Tibial nerve (tissue), 4 donors: Measurements from ENCODE around the gene PDE6G. TPM values are rescaled to one million over a fixed set of nuclear protein-coding genes. Genes with fewer than 3 reads are reported as not detected.

ENCODE experiments used
- DNase-seq, 2 donors: peaks; one replicate each; pipeline ENCODE4 v3.0.0-alpha.2; 2019; ENCODE audit warnings: low spot score in 2 of 2
- H3K27ac ChIP-seq, 4 donors: fragments of 200-600 bp; sonication (generic) in 3 of 4; one replicate each; pipeline ENCODE4 v1.5.1; 2017 to 2019; ENCODE audit warnings: mild to moderate bottlenecking in 1 of 4
- H3K27me3 ChIP-seq, 2 donors: fragments of 200-600 bp; sonication (generic) in 1 of 2; one replicate each; pipeline versions ENCODE4 v1.5.1 to v1.6.0; 2017 to 2019
- H3K36me3 ChIP-seq, 3 donors: fragments of 200-600 bp; sonication (generic); one replicate each; pipeline ENCODE4 v1.5.1; 2018 to 2019
- H3K4me1 ChIP-seq, 4 donors: fragments of 200-600 bp; sonication (generic) in 3 of 4; one replicate each; pipeline ENCODE4 v1.5.1; 2017 to 2019
- H3K4me3 ChIP-seq, 4 donors: fragments of 200-600 bp; sonication (generic) in 3 of 4; one replicate each; pipeline ENCODE4 v1.5.1; 2017 to 2019; ENCODE audit warnings: mild to moderate bottlenecking in 1 of 4, moderate library complexity in 1 of 4
- H3K9me3 ChIP-seq, 4 donors: fragments of 200-600 bp; sonication (generic) in 3 of 4; one replicate each; pipeline ENCODE4 v1.5.1; 2017 to 2019
- CTCF ChIP-seq, 5 experiments: fragments of 200-600 bp in 3 of 5; fragments of 450-650 bp in 2 of 5; sonication (generic) in 3 of 5; IDR thresholded peaks; one replicate each; pipeline ENCODE4 v1.5.1; 2016 to 2019; ENCODE audit warnings: antibody characterized with exemption in 5 of 5, mild to moderate bottlenecking in 3 of 5, moderate library complexity in 2 of 5
- EP300 ChIP-seq, 2 donors: sonication (generic); formaldehyde crosslinking; IDR thresholded peaks; one replicate each; pipeline ENCODE4 v1.6.1; 2017; ENCODE audit warnings: antibody characterized with exemption in 2 of 2, mild to moderate bottlenecking in 1 of 2
- POLR2A ChIP-seq, 2 donors: fragments of 450-650 bp; IDR thresholded peaks; one replicate each; pipeline ENCODE4 v1.6.1; 2017; ENCODE audit warnings: antibody characterized with exemption in 2 of 2, mild to moderate bottlenecking in 2 of 2, moderate library complexity in 2 of 2
- WGBS, 2 donors: methylation state at CpG; one replicate each; pipeline ENCODE4 v1.1.5; 2018; 5-methylcytosine and 5-hydroxymethylcytosine counted together
- total RNA-seq, 4 donors: library from RNA; depleted of rRNA; stranded (reverse); fragments of >200 nt; gene quantifications; one replicate each; pipeline ENCODE4 v1.1.0, GENCODE V29; 2016

Gene PDE6G
- not detected for total RNA-seq

- no peak for DNase-seq
- H3K9me3 ChIP-seq, result no peaks in the 10 kb centered on the region
- TF ChIP-seq EP300 (IDR thresholded peaks at IDR 0.05) (no peak), POLR2A (IDR thresholded peaks at IDR 0.05) (no peak), CTCF (IDR thresholded peaks at IDR 0.05) (no peak)
- no peaks in the 10 kb centered on the region for H3K4me1 ChIP-seq
- H3K36me3 ChIP-seq, result no peaks in the 10 kb centered on the region
- H3K4me3 ChIP-seq, result no peak within 1 kb of the TSS
- WGBS, 2 donors, result 86 to 87% methylated on average over 15 of the region's 15 CpGs
- H3K27me3 ChIP-seq, result peaks cover 0 to 26% of the 10 kb centered on the region in 2 donors
- H3K27ac ChIP-seq, result no peak within 1 kb of the TSS
Measured at GRCh38 chr17:81656118-81656743, at the start of gene PDE6G. PDE6G (minus strand) TSS chr17:81656542; CDS start chr17:81653305, 3,237 bp downstream.

GRCh38 chr17:81705518-81706231 lies 49.3 kb upstream of the PDE6G start:
- no peaks in the 10 kb centered on the region for H3K27me3 ChIP-seq
- H3K4me3 ChIP-seq, result no peak overlapping the region
- no peak overlapping the region for H3K27ac ChIP-seq
- peaks cover 0 to 40% (median 29%) of the 10 kb centered on the region in 4 donors for H3K4me1 ChIP-seq
- peaks cover 0 to 49% (median 4%) of the 10 kb centered on the region in 3 donors for H3K36me3 ChIP-seq
- DNase-seq, result no peak
- WGBS, 2 donors, result 90 to 93% methylated on average over 30 of the region's 30 CpGs
- TF ChIP-seq POLR2A (IDR thresholded peaks at IDR 0.05) (no peak), CTCF (IDR thresholded peaks at IDR 0.05) (no peak), EP300 (IDR thresholded peaks at IDR 0.05) (no peak)
- no peaks in the 10 kb centered on the region for H3K9me3 ChIP-seq

- peak overlapping the region; percentile 71 to 99 (median 92) for H3K4me3 ChIP-seq
- TF ChIP-seq EP300 (IDR thresholded peaks at IDR 0.05) (no peak), CTCF (IDR thresholded peaks at IDR 0.05) (no peak), POLR2A (IDR thresholded peaks at IDR 0.05) (no peak)
Measured at GRCh38 chr17:81703747-81704654, 47.7 kb upstream of the PDE6G start.

GRCh38 chr17:81702934-81703746 lies 46.8 kb upstream of the PDE6G start, which contains the start of gene MRPL12:
MRPL12 (plus strand) TSS chr17:81703367; CDS start chr17:81703502, 135 bp downstream.
- no peaks in the 10 kb centered on the region for H3K9me3 ChIP-seq
- WGBS, 2 donors, result 1 to 3% methylated on average over 21 to 41 of the region's 102 CpGs
- no peaks in the 10 kb centered on the region for H3K27me3 ChIP-seq
- peak within 1 kb of the TSS; percentile 85 to 96 (median 95) for H3K27ac ChIP-seq
- peaks cover 0 to 69% (median 4%) of the 10 kb centered on the region in 3 donors for H3K36me3 ChIP-seq
- peaks cover 0 to 36% (median 25%) of the 10 kb centered on the region in 4 donors for H3K4me1 ChIP-seq
- H3K4me3 ChIP-seq, result peak within 1 kb of the TSS; percentile 71 to 99 (median 92)
- TF ChIP-seq EP300 (IDR thresholded peaks at IDR 0.05), result peak; percentile 97 to 99
- peak; percentile 10 to 74 (median 31) for TF ChIP-seq CTCF (IDR thresholded peaks at IDR 0.05)
- TF ChIP-seq POLR2A (IDR thresholded peaks at IDR 0.05), result peak; percentile 77 to 81
- DNase-seq, result peak; percentile 82 to 90

More at GRCh38 chr17:81703747-81704654, 47.7 kb upstream of the PDE6G start:
- H3K27me3 ChIP-seq, result no peaks in the 10 kb centered on the region
- peaks cover 0 to 36% (median 25%) of the 10 kb centered on the region in 4 donors for H3K4me1 ChIP-seq
- WGBS, 2 donors, result 27 to 39% methylated on average over 20 to 26 of the region's 27 CpGs
- no peak for DNase-seq
- H3K9me3 ChIP-seq, result no peaks in the 10 kb centered on the region
- H3K36me3 ChIP-seq, result peaks cover 0 to 65% (median 4%) of the 10 kb centered on the region in 3 donors
- H3K27ac ChIP-seq, result peak overlapping the region; percentile 85 to 96 (median 95)
